Neural cell (in vitro differentiated cells): ENCODE data around the gene PLXDC2. TPM values are rescaled to one million over a fixed set of nuclear protein-coding genes. Genes with fewer than 3 reads are reported as not detected.

ENCODE experiments used
- H2AFZ ChIP-seq: fragments of 200-600, 300-800 bp; sonication (generic), shearing (Covaris generic); 2 replicates; pipeline ENCODE4 v1.6.0; 2014; ENCODE audit warnings: low read depth, mild to moderate bottlenecking, antibody characterized with exemption, low read length, moderate library complexity
- H3F3A ChIP-seq: fragments of 200-600 bp; shearing (Covaris generic); 2 replicates; pipeline ENCODE4 v1.6.1; 2016; ENCODE audit warnings: mild to moderate bottlenecking, moderate library complexity, mixed read lengths, antibody characterized with exemption, low read length; ENCODE audit not compliant: insufficient read depth, poor library complexity, severe bottlenecking
- H3K27ac ChIP-seq: fragments of 200-600, 300-800 bp; sonication (generic), shearing (Covaris generic); 2 replicates; pipeline ENCODE4 v1.5.1; 2014; ENCODE audit warnings: mild to moderate bottlenecking, low read length, moderate library complexity
- H3K27me3 ChIP-seq: fragments of 300-800, 200-600 bp; sonication (generic), shearing (Covaris generic); 2 replicates; pipeline ENCODE4 v1.6.0; 2014; ENCODE audit warnings: mild to moderate bottlenecking, low read depth, low read length, moderate library complexity; ENCODE audit not compliant: insufficient read depth
- H3K36me3 ChIP-seq: fragments of 300-800, 200-600 bp; sonication (generic), shearing (Covaris generic); 2 replicates; pipeline ENCODE4 v1.5.1; 2014; ENCODE audit warnings: mild to moderate bottlenecking, antibody characterized with exemption, low read length, moderate library complexity; ENCODE audit not compliant: insufficient read depth
- H3K4me2 ChIP-seq: fragments of 300-800, 200-600 bp; sonication (generic), shearing (Covaris generic); 2 replicates; pipeline ENCODE4 v1.6.0; 2014; ENCODE audit warnings: mild to moderate bottlenecking, low read length
- H3K4me3 ChIP-seq: fragments of 300-800, 200-600 bp; sonication (generic), shearing (Covaris generic); 2 replicates; pipeline ENCODE4 v1.5.1; 2014; ENCODE audit warnings: mild to moderate bottlenecking, low read length, moderate library complexity
- H3K79me2 ChIP-seq: fragments of 200-600 bp; shearing (Covaris generic); replicated peaks from 2 replicates; pipeline ENCODE4 v1.6.0; 2014; ENCODE audit warnings: mild to moderate bottlenecking, low read length, moderate library complexity; ENCODE audit not compliant: insufficient read depth
- H3K9ac ChIP-seq: fragments of 300-800, 200-600 bp; sonication (generic), shearing (Covaris generic); 2 replicates; pipeline ENCODE4 v1.6.1; 2016; ENCODE audit warnings: mild to moderate bottlenecking, low read length, mixed read lengths
- H3K9me2 ChIP-seq: fragments of 200-600 bp; shearing (Covaris generic); 2 replicates; pipeline ENCODE4 v1.6.1; 2016; ENCODE audit warnings: mild to moderate bottlenecking, low read length, mixed read lengths; ENCODE audit not compliant: insufficient read depth
- H3K9me3 ChIP-seq: fragments of 200-600, 300-800 bp; sonication (generic), shearing (Covaris generic); 2 replicates; pipeline ENCODE4 v1.6.1; 2016; ENCODE audit warnings: mild to moderate bottlenecking, mixed run types, low read length, moderate library complexity, mixed read lengths
- H4K20me1 ChIP-seq: fragments of 200-600 bp; shearing (Covaris generic); 2 replicates; pipeline ENCODE4 v1.6.1; 2016; ENCODE audit warnings: mild to moderate bottlenecking, mixed run types; ENCODE audit not compliant: insufficient read depth
- EP300 ChIP-seq: fragments of 450-650 bp; conservative IDR thresholded peaks from 2 replicates; pipeline ENCODE4 v1.6.1; 2014; ENCODE audit warnings: antibody characterized with exemption, mild to moderate bottlenecking, moderate library complexity; ENCODE audit not compliant: poor library complexity, severe bottlenecking
- EZH2 ChIP-seq: fragments of 200-600, 300-800 bp; shearing (Covaris generic), sonication (generic); IDR thresholded peaks from 2 replicates; pipeline ENCODE4 v1.6.1; 2014; ENCODE audit warnings: antibody characterized with exemption, low read length, borderline replicate concordance, mild to moderate bottlenecking; ENCODE audit not compliant: insufficient read depth, poor library complexity, severe bottlenecking
- MXI1 ChIP-seq: fragments of 450-650 bp; conservative IDR thresholded peaks from 2 replicates; pipeline ENCODE4 v1.6.1; 2014; ENCODE audit warnings: antibody characterized with exemption, mild to moderate bottlenecking; ENCODE audit not compliant: poor library complexity, severe bottlenecking
- POLR2AphosphoS5 ChIP-seq: IDR thresholded peaks from 2 replicates; pipeline ENCODE4 v1.6.1; 2012
- RAD21 ChIP-seq: fragments of 450-650 bp; conservative IDR thresholded peaks from 2 replicates; pipeline ENCODE4 v1.6.1; 2014; ENCODE audit warnings: antibody characterized with exemption, mild to moderate bottlenecking, moderate library complexity
- SMC3 ChIP-seq: fragments of 450-650 bp; conservative IDR thresholded peaks from 2 replicates; pipeline ENCODE4 v1.6.1; 2014; ENCODE audit warnings: antibody characterized with exemption, mild to moderate bottlenecking, moderate library complexity; ENCODE audit not compliant: poor library complexity
- TAF1 ChIP-seq: IDR thresholded peaks from 2 replicates; pipeline ENCODE4 v1.6.1; 2012; ENCODE audit warnings: low read depth
- polyA plus RNA-seq: library from polyadenylated mRNA; depleted of rRNA; stranded (reverse); fragments of >200 nt; gene quantifications from 2 replicates; pipeline ENCODE4 v1.2.3, GENCODE V29; 2014
- TF ChIP-seq, protein P1 (sequence below): IDR thresholded peaks from 2 replicates; pipeline ENCODE4 v1.6.1; 2012; ENCODE audit warnings: borderline replicate concordance
- TF ChIP-seq, protein P2 (sequence below): fragments of 450-650 bp; IDR thresholded peaks from 2 replicates; pipeline ENCODE4 v1.5.1; 2014; ENCODE audit warnings: antibody characterized with exemption, mild to moderate bottlenecking, moderate library complexity; ENCODE audit not compliant: poor library complexity, severe bottlenecking

PLXDC2 gene
- polyA plus RNA-seq, 1 donor from 2014 or later, result 2.3 TPM

DNA sequence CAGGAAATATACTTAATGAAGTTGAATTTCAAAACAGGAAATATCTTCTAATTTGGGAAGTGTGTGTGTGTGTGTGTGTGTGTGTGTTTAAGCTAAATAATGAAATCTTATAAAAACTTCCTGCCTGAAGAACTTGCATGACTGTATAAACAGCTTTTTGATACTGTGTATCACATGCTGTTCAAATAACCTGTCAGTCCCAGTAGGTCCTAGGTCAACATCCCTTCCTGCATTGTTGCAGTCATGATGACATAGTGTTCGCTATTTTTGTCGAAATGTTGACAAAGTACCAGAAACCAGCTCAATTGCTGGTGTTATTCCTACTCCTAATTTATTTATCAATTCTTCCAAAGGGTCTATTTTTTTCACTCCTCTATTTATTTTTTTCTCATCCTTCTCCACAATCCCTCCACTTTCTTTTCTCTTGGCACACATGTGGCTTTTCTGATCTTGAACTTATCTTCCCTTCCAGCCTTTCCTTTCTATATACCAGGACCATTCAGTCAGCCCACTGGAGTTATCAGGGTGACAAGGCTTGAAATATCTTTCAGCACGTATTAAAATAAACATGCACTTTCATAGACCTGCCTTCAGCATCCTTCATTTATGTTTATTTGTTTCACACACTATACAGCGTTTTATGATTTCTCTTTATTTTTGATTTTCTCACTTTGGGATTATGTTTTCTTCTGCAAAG lies 115.8 kb downstream of the PLXDC2 start:
- no peak overlapping the region for H3K27ac ChIP-seq
- no peak overlapping the region for H3K4me2 ChIP-seq
- TF ChIP-seq POLR2AphosphoS5 (no peak), TAF1 (no peak), SMC3 (no peak), EP300 (no peak), EZH2 (no peak), MXI1 (no peak), RAD21 (no peak)
- TF ChIP-seq, protein P1, sequence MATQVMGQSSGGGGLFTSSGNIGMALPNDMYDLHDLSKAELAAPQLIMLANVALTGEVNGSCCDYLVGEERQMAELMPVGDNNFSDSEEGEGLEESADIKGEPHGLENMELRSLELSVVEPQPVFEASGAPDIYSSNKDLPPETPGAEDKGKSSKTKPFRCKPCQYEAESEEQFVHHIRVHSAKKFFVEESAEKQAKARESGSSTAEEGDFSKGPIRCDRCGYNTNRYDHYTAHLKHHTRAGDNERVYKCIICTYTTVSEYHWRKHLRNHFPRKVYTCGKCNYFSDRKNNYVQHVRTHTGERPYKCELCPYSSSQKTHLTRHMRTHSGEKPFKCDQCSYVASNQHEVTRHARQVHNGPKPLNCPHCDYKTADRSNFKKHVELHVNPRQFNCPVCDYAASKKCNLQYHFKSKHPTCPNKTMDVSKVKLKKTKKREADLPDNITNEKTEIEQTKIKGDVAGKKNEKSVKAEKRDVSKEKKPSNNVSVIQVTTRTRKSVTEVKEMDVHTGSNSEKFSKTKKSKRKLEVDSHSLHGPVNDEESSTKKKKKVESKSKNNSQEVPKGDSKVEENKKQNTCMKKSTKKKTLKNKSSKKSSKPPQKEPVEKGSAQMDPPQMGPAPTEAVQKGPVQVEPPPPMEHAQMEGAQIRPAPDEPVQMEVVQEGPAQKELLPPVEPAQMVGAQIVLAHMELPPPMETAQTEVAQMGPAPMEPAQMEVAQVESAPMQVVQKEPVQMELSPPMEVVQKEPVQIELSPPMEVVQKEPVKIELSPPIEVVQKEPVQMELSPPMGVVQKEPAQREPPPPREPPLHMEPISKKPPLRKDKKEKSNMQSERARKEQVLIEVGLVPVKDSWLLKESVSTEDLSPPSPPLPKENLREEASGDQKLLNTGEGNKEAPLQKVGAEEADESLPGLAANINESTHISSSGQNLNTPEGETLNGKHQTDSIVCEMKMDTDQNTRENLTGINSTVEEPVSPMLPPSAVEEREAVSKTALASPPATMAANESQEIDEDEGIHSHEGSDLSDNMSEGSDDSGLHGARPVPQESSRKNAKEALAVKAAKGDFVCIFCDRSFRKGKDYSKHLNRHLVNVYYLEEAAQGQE, result no peak
- TF ChIP-seq, protein P2, sequence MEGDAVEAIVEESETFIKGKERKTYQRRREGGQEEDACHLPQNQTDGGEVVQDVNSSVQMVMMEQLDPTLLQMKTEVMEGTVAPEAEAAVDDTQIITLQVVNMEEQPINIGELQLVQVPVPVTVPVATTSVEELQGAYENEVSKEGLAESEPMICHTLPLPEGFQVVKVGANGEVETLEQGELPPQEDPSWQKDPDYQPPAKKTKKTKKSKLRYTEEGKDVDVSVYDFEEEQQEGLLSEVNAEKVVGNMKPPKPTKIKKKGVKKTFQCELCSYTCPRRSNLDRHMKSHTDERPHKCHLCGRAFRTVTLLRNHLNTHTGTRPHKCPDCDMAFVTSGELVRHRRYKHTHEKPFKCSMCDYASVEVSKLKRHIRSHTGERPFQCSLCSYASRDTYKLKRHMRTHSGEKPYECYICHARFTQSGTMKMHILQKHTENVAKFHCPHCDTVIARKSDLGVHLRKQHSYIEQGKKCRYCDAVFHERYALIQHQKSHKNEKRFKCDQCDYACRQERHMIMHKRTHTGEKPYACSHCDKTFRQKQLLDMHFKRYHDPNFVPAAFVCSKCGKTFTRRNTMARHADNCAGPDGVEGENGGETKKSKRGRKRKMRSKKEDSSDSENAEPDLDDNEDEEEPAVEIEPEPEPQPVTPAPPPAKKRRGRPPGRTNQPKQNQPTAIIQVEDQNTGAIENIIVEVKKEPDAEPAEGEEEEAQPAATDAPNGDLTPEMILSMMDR, result no peak
- no peaks in the 10 kb centered on the region for H4K20me1 ChIP-seq
- H3K9me3 ChIP-seq, result no peaks in the 10 kb centered on the region
- no peaks in the 10 kb centered on the region for H3K27me3 ChIP-seq
- no peak overlapping the region for H3K9ac ChIP-seq
- H3K36me3 ChIP-seq, result no peaks in the 10 kb centered on the region
- H3F3A ChIP-seq, result no peaks in the 10 kb centered on the region
- H2AFZ ChIP-seq, result no peak overlapping the region
- no peaks in the 10 kb centered on the region for H3K9me2 ChIP-seq
- no peaks in the 10 kb centered on the region for H3K79me2 ChIP-seq
- H3K4me3 ChIP-seq, result no peak overlapping the region

DNA sequence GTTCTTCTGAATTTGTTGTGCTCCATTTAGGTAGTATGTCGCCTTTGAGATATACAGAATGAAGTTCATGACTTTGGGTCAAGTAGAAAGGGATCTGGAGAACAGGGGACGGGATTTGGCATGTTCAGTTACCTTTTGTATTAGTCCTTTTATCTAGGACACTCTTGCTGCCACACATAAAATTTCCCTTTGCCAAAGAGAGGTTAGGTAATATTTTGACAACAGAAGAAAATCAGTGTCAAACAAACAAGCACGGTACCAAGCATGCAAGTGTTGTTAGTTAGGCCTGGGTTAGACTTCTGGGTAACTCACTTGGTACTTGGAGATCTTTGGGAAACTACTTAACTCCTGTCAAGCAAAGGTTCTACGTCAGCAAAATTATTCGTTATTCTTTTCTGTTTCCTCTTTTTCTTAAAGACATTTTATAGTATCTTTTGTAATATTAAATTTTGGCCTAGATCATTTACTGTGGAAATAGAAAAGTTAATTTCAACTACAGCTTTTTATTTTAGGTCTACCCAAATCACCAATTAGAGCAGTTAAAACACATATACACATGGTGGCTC lies 116.7 kb downstream of the PLXDC2 start:
- H3K9ac ChIP-seq, result no peak overlapping the region
- H3K9me3 ChIP-seq, result no peaks in the 10 kb centered on the region
- H4K20me1 ChIP-seq, result no peaks in the 10 kb centered on the region
- no peaks in the 10 kb centered on the region for H3K27me3 ChIP-seq
- H3K4me2 ChIP-seq, result no peak overlapping the region
- H3K36me3 ChIP-seq, result no peaks in the 10 kb centered on the region
- H3K27ac ChIP-seq, result no peak overlapping the region
- no peak overlapping the region for H3K4me3 ChIP-seq
- H3F3A ChIP-seq, result no peaks in the 10 kb centered on the region
- no peak overlapping the region for H2AFZ ChIP-seq
- H3K9me2 ChIP-seq, result no peaks in the 10 kb centered on the region
- no peaks in the 10 kb centered on the region for H3K79me2 ChIP-seq
- TF ChIP-seq SMC3 (no peak), EZH2 (no peak), POLR2AphosphoS5 (no peak), EP300 (no peak)
- TF ChIP-seq, protein P1, result no peak
- TF ChIP-seq, protein P2, result no peak
